ENCODE results near the gene TLCD3A.
"Not testable (repeated sequence)": the region's sequence is repeated elsewhere in the genome, so short reads cannot be mapped to it uniquely, and the experiment has no call there.

The TLCD3A gene

GRCh38 chr17:753418-753817 is 21.0 kb downstream of the TLCD3A start:
- no peak overlapping the region for H3K4me3 ChIP-seq (ENCODE audit: low read length)
- peaks cover 11% of the 10 kb centered on the region; the same call in 1 of the 2 replicates for H4K20me1 ChIP-seq (ENCODE audit: control insufficient read depth, insufficient read depth, low read depth, low read length)
- H3K4me1 ChIP-seq (ENCODE audit: control insufficient read depth, low read length), result peaks cover 29% of the 10 kb centered on the region
- peaks cover 35% of the 10 kb centered on the region for H3K79me2 ChIP-seq (ENCODE audit: control insufficient read depth, low read length)
- no peaks in the 10 kb centered on the region for H3K27me3 ChIP-seq (ENCODE audit: control insufficient read depth, low read length)
- TF ChIP-seq CTCF (IDR thresholded peaks at IDR 0.05; ENCODE audit: low read depth, low read length, poor library complexity, severe bottlenecking) (no peak), EZH2phosphoT487 (IDR thresholded peaks at IDR 0.05; ENCODE audit: borderline replicate concordance, low read length) (no peak)
- H3K27ac ChIP-seq (ENCODE audit: low read depth, low read length), result no peak overlapping the region
- H3F3A ChIP-seq (ENCODE audit: control insufficient read depth, insufficient read depth), result peaks cover 21% of the 10 kb centered on the region
- H3K36me3 ChIP-seq (ENCODE audit: control insufficient read depth, low read length), result peaks cover 46% of the 10 kb centered on the region
- no peak overlapping the region for H3K4me2 ChIP-seq (ENCODE audit: low read length)
- H3K9me2 ChIP-seq (replicated peaks; ENCODE audit: control insufficient read depth, low read length), result no peaks in the 10 kb centered on the region
- no peaks in the 10 kb centered on the region for H3K9me3 ChIP-seq (ENCODE audit: control insufficient read depth, insufficient read depth, low read length)

DNA sequence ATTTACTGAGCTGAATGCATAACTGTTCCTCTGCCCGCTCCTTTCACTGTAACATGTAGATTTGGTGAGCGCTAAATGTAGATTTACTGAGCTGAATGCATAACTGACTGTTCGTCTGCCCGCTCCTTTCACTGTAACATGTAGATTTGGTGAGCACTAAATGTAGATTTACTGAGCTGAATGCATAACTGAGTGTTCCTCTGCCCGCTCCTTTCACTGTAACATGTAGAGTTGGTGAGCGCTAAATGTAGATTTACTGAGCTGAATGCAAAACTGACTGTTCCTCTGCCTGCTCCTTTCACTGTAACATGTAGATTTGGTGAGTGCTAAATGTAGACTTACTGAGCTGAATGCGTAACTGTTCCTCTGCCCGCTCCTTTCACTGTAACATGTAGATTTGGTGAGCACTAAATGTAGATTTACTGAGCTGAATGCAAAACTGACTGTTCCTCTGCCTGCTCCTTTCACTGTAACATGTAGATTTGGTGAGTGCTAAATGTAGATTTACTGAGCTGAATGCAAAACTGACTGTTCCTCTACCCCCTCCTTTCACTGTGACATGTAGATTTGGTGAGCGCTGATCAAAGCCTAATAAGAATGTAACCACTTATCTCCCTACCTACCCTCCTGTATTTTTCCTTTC is 23.0 kb downstream of the TLCD3A start:
- Histone ChIP-seq H3K79me2 (ENCODE audit: control insufficient read depth, low read length) (peaks cover 16% of the 10 kb centered on the region), H3K4me1 (ENCODE audit: control insufficient read depth, low read length) (peaks cover 18% of the 10 kb centered on the region), H3K36me3 (ENCODE audit: control insufficient read depth, low read length) (peaks cover 45% of the 10 kb centered on the region), H3F3A (ENCODE audit: control insufficient read depth, insufficient read depth) (peaks cover 25% of the 10 kb centered on the region)
- not testable (repeated sequence) for H3K27ac ChIP-seq (ENCODE audit: low read depth, low read length); H4K20me1 ChIP-seq (ENCODE audit: control insufficient read depth, insufficient read depth, low read depth, low read length); H3K9me2 ChIP-seq (replicated peaks; ENCODE audit: control insufficient read depth, low read length); H3K27me3 ChIP-seq (ENCODE audit: control insufficient read depth, low read length); H3K4me3 ChIP-seq (ENCODE audit: low read length); H3K9me3 ChIP-seq (ENCODE audit: control insufficient read depth, insufficient read depth, low read length); H3K4me2 ChIP-seq (ENCODE audit: low read length)

DNA sequence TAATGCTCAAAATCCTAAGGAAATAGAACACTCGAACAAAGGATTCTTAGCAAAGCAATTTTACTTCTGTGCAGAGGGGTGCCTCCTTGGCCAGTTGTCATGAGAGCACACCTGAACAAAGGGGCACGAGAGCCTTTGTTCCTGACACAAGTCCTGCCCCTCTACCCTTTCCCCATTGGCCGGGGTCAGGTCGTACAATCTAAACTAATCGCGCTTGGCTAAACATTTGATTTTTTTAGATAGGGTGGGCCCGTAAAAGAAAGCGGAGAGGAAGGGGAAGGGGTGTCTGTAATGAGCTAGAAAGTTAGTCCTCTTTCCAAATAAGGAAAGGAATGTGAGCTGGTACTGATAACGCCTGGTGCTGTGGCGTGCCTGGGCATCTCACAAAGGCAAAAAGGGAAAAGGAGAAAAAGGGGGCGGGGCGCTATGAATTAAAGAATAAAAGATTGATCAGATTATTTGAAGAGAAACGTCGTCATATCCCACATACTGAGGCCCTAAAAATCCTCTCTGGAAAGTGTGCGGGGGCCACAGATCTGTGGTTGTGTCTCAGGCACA is 23.7 kb downstream of the TLCD3A start:
- not testable (repeated sequence) for H3K9me3 ChIP-seq (ENCODE audit: control insufficient read depth, insufficient read depth, low read length)

DNA sequence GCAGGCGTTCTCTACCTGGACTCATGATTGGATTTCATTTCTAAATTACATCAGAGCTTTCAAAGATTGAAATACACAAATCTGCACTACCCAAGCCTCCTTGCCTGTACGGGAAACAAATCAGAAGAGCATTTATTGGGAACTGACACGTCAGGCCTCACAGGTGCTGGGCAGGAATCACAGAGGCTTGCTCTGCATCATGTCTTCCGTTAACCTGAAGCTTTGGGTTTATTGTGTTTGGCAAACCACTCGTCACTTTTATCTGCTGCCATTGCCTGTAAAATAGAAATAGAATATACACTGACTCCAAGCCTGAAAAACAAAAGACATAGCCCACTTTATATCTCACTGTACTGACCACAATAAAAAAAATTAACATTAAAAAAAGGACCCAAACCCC is 27.6 kb downstream of the TLCD3A start:
- TF ChIP-seq CTCF (IDR thresholded peaks at IDR 0.05; ENCODE audit: low read depth, low read length, poor library complexity, severe bottlenecking) (no peak), EZH2phosphoT487 (IDR thresholded peaks at IDR 0.05; ENCODE audit: borderline replicate concordance, low read length) (no peak)
- H3K36me3 ChIP-seq (ENCODE audit: control insufficient read depth, low read length), result peaks cover 57% of the 10 kb centered on the region
- H3K4me1 ChIP-seq (ENCODE audit: control insufficient read depth, low read length), result peaks cover 3% of the 10 kb centered on the region; the same call in 1 of the 2 replicates
- no peaks in the 10 kb centered on the region for H3K79me2 ChIP-seq (ENCODE audit: control insufficient read depth, low read length)
- H3K9me3 ChIP-seq (ENCODE audit: control insufficient read depth, insufficient read depth, low read length), result no peaks in the 10 kb centered on the region
- H4K20me1 ChIP-seq (ENCODE audit: control insufficient read depth, insufficient read depth, low read depth, low read length), result no peaks in the 10 kb centered on the region
- no peaks in the 10 kb centered on the region for H3K27me3 ChIP-seq (ENCODE audit: control insufficient read depth, low read length)
- no peak overlapping the region for H3K4me2 ChIP-seq (ENCODE audit: low read length)
- H3K27ac ChIP-seq (ENCODE audit: low read depth, low read length), result no peak overlapping the region
- H3K9me2 ChIP-seq (replicated peaks; ENCODE audit: control insufficient read depth, low read length), result no peaks in the 10 kb centered on the region
- peaks cover 10% of the 10 kb centered on the region for H3F3A ChIP-seq (ENCODE audit: control insufficient read depth, insufficient read depth)
- H3K4me3 ChIP-seq (ENCODE audit: low read length), result no peak overlapping the region

More for the DNA sequence above, 23.7 kb downstream of the TLCD3A start:
- H3K4me3 ChIP-seq (ENCODE audit: low read length); H3K27me3 ChIP-seq (ENCODE audit: control insufficient read depth, low read length); H4K20me1 ChIP-seq (ENCODE audit: control insufficient read depth, insufficient read depth, low read depth, low read length); H3K9me2 ChIP-seq (replicated peaks; ENCODE audit: control insufficient read depth, low read length); H3K27ac ChIP-seq (ENCODE audit: low read depth, low read length); H3K4me2 ChIP-seq (ENCODE audit: low read length); H3K79me2 ChIP-seq (ENCODE audit: control insufficient read depth, low read length): not testable (repeated sequence)
- Histone ChIP-seq H3K4me1 (ENCODE audit: control insufficient read depth, low read length) (peaks cover 12% of the 10 kb centered on the region), H3K36me3 (ENCODE audit: control insufficient read depth, low read length) (peaks cover 44% of the 10 kb centered on the region), H3F3A (ENCODE audit: control insufficient read depth, insufficient read depth) (peaks cover 25% of the 10 kb centered on the region)

Data from DOHH2 (cell line).